ENCODE results near the gene FMNL2. TPM values are rescaled to one million over a fixed set of nuclear protein-coding genes. Genes with fewer than 3 reads are reported as not detected.

Gene FMNL2
- total and polyA plus RNA-seq, 2 experiments from 2014 or later, result 16.5 to 45.4 TPM

DNA sequence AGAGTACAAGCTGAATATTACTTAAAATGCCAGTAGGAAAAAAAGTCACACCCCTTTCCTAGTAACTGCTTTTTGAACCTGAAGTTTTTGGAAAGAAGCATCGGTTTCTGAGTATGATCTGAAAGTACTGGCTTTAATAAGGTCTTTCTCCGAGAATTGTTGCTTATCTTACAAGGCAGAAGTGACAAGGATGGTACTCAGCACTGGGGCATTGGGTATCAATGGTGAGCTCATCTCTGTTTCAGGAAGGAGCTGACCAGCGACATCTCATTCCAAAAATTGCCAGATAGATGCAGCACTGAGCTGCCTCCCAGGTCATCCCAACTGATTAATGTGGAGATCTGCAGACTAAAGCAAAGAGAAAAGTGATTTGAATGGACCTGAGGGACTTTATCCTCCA is 85.4 kb downstream of the FMNL2 start (continued):
- TF ChIP-seq, protein P1, sequence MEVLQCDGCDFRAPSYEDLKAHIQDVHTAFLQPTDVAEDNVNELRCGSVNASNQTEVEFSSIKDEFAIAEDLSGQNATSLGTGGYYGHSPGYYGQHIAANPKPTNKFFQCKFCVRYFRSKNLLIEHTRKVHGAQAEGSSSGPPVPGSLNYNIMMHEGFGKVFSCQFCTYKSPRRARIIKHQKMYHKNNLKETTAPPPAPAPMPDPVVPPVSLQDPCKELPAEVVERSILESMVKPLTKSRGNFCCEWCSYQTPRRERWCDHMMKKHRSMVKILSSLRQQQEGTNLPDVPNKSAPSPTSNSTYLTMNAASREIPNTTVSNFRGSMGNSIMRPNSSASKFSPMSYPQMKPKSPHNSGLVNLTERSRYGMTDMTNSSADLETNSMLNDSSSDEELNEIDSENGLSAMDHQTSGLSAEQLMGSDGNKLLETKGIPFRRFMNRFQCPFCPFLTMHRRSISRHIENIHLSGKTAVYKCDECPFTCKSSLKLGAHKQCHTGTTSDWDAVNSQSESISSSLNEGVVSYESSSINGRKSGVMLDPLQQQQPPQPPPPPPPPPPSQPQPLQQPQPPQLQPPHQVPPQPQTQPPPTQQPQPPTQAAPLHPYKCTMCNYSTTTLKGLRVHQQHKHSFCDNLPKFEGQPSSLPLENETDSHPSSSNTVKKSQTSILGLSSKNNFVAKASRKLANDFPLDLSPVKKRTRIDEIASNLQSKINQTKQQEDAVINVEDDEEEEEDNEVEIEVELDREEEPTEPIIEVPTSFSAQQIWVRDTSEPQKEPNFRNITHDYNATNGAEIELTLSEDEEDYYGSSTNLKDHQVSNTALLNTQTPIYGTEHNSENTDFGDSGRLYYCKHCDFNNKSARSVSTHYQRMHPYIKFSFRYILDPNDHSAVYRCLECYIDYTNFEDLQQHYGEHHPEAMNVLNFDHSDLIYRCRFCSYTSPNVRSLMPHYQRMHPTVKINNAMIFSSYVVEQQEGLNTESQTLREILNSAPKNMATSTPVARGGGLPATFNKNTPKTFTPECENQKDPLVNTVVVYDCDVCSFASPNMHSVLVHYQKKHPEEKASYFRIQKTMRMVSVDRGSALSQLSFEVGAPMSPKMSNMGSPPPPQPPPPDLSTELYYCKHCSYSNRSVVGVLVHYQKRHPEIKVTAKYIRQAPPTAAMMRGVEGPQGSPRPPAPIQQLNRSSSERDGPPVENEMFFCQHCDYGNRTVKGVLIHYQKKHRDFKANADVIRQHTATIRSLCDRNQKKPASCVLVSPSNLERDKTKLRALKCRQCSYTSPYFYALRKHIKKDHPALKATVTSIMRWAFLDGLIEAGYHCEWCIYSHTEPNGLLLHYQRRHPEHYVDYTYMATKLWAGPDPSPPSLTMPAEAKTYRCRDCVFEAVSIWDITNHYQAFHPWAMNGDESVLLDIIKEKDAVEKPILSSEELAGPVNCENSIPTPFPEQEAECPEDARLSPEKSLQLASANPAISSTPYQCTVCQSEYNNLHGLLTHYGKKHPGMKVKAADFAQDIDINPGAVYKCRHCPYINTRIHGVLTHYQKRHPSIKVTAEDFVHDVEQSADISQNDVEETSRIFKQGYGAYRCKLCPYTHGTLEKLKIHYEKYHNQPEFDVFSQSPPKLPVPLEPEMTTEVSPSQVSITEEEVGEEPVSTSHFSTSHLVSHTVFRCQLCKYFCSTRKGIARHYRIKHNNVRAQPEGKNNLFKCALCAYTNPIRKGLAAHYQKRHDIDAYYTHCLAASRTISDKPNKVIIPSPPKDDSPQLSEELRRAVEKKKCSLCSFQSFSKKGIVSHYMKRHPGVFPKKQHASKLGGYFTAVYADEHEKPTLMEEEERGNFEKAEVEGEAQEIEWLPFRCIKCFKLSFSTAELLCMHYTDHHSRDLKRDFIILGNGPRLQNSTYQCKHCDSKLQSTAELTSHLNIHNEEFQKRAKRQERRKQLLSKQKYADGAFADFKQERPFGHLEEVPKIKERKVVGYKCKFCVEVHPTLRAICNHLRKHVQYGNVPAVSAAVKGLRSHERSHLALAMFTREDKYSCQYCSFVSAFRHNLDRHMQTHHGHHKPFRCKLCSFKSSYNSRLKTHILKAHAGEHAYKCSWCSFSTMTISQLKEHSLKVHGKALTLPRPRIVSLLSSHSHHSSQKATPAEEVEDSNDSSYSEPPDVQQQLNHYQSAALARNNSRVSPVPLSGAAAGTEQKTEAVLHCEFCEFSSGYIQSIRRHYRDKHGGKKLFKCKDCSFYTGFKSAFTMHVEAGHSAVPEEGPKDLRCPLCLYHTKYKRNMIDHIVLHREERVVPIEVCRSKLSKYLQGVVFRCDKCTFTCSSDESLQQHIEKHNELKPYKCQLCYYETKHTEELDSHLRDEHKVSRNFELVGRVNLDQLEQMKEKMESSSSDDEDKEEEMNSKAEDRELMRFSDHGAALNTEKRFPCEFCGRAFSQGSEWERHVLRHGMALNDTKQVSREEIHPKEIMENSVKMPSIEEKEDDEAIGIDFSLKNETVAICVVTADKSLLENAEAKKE (CRISPR knock-in tag; IDR thresholded peaks at IDR 0.05), result no peak
- TF ChIP-seq, protein P2, sequence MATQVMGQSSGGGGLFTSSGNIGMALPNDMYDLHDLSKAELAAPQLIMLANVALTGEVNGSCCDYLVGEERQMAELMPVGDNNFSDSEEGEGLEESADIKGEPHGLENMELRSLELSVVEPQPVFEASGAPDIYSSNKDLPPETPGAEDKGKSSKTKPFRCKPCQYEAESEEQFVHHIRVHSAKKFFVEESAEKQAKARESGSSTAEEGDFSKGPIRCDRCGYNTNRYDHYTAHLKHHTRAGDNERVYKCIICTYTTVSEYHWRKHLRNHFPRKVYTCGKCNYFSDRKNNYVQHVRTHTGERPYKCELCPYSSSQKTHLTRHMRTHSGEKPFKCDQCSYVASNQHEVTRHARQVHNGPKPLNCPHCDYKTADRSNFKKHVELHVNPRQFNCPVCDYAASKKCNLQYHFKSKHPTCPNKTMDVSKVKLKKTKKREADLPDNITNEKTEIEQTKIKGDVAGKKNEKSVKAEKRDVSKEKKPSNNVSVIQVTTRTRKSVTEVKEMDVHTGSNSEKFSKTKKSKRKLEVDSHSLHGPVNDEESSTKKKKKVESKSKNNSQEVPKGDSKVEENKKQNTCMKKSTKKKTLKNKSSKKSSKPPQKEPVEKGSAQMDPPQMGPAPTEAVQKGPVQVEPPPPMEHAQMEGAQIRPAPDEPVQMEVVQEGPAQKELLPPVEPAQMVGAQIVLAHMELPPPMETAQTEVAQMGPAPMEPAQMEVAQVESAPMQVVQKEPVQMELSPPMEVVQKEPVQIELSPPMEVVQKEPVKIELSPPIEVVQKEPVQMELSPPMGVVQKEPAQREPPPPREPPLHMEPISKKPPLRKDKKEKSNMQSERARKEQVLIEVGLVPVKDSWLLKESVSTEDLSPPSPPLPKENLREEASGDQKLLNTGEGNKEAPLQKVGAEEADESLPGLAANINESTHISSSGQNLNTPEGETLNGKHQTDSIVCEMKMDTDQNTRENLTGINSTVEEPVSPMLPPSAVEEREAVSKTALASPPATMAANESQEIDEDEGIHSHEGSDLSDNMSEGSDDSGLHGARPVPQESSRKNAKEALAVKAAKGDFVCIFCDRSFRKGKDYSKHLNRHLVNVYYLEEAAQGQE (IDR thresholded peaks at IDR 0.05; ENCODE audit: unreplicated experiment), result no peak
- TF ChIP-seq EZH2phosphoT487 (IDR thresholded peaks at IDR 0.05; ENCODE audit: unreplicated experiment), result no peak
- no peak for TF ChIP-seq STAT1 (IDR thresholded peaks at IDR 0.05; ENCODE audit: unreplicated experiment)
- no peak for TF ChIP-seq POLR2AphosphoS5 (IDR thresholded peaks at IDR 0.05; ENCODE audit: low read depth)
- no peak for TF ChIP-seq EZH2 (IDR thresholded peaks at IDR 0.05; ENCODE audit: low read depth, unreplicated experiment)
- no peak for TF ChIP-seq NANOG (IDR thresholded peaks at IDR 0.05; ENCODE audit: borderline replicate concordance)
